Measurements from ENCODE around the gene RBM47.

RBM47 gene

GRCh38 chr4:40437741-40438383 lies 191.8 kb downstream of the RBM47 start:
- TF ChIP-seq, protein P1, sequence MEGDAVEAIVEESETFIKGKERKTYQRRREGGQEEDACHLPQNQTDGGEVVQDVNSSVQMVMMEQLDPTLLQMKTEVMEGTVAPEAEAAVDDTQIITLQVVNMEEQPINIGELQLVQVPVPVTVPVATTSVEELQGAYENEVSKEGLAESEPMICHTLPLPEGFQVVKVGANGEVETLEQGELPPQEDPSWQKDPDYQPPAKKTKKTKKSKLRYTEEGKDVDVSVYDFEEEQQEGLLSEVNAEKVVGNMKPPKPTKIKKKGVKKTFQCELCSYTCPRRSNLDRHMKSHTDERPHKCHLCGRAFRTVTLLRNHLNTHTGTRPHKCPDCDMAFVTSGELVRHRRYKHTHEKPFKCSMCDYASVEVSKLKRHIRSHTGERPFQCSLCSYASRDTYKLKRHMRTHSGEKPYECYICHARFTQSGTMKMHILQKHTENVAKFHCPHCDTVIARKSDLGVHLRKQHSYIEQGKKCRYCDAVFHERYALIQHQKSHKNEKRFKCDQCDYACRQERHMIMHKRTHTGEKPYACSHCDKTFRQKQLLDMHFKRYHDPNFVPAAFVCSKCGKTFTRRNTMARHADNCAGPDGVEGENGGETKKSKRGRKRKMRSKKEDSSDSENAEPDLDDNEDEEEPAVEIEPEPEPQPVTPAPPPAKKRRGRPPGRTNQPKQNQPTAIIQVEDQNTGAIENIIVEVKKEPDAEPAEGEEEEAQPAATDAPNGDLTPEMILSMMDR (IDR thresholded peaks at IDR 0.05), result no peak

GRCh38 chr4:40434126-40434687 lies 195.5 kb downstream of the RBM47 start:
- TF ChIP-seq, protein P1 (IDR thresholded peaks at IDR 0.05), result no peak

DNA sequence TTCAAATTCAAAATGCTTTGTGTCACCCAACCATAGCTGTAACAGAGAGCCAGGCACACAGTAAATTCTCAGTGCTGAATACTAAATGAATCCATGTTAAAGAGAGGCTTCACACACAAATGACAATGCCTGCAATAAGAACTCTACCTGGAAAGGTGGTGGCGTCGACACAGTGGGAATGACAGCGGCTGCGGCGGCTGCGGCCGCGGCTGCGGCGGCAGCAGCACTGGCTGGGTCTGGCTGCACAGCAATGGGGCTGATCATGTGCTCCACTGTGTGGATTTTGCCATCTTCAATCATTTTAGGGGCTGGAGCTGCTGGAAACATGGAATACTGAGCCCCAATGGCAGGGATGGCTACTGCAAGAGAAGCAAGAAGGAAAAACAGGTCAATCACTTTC lies 197.2 kb downstream of the RBM47 start:
- TF ChIP-seq, protein P1 (IDR thresholded peaks at IDR 0.05), result no peak

GRCh38 chr4:40427128-40427527 lies 202.5 kb downstream of the RBM47 start:
- TF ChIP-seq, protein P1 (IDR thresholded peaks at IDR 0.05), result no peak

- TF ChIP-seq, protein P1 (IDR thresholded peaks at IDR 0.05), result no peak
These were observed 203.7 kb downstream of the RBM47 start for GRCh38 chr4:40425799-40426574.

DNA sequence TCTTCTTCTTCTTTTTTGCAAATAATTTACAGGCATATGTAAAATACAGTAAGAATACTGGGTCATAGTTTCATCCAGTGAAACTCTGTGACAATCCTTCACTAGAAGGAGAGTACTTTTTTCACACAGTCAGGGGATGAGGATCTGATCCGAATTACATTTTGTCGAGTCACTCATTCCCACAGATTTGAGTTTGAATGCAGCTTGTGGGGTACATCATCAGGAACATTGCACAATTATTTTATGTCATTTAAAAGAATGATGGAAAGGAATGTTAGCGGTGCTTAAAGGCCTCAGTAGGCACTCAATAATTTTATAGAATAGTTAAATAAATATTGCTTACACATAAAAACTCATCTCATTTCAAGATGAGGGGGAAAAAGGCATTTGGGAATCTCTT lies 205.9 kb downstream of the RBM47 start:
- TF ChIP-seq, protein P1 (IDR thresholded peaks at IDR 0.05), result no peak

DNA sequence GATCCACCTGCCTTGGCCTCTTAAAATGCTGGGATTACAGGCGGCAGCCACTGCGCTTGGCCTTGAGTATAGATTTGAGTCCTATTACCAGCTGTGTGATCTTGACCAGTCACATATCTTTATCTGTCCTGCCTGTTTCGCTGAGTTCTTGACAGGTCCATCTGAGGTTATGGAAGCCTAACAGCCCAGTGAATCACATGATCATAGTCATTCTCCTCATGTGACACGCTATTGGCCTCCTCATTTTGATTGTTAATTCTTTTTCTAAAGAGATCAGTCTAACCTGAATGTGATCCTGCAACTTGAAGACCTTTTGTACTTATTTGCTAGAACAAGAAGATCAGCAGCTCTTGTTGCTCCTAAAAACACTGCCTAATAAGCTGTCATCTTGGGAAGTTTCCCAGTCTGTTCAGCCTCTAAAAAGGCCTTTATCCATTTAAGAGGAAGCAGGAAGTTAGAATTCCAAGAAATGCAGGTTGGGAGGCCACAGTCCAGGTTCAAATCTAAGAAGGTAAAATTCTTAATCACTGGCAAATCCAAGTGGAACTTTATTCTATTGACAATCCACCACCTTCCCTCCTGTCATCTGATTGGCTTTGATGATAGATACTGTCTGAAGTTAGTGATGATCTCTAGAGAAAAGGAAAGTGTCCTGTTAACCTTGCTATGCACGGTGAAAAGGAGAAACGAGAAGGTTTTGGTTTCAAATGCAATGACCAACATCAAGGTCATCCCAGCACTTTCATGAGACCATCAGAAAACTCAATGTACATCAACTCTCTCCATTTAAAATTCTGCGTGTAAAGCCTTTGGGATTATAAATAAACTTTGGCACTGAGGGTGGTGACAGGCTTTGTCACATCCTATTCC lies 207.6 kb downstream of the RBM47 start:
- TF ChIP-seq, protein P1 (IDR thresholded peaks at IDR 0.05), result no peak

Data from LNCAP (cell line).